ENCODE results near the gene C14orf132.

C14orf132 gene

DNA sequence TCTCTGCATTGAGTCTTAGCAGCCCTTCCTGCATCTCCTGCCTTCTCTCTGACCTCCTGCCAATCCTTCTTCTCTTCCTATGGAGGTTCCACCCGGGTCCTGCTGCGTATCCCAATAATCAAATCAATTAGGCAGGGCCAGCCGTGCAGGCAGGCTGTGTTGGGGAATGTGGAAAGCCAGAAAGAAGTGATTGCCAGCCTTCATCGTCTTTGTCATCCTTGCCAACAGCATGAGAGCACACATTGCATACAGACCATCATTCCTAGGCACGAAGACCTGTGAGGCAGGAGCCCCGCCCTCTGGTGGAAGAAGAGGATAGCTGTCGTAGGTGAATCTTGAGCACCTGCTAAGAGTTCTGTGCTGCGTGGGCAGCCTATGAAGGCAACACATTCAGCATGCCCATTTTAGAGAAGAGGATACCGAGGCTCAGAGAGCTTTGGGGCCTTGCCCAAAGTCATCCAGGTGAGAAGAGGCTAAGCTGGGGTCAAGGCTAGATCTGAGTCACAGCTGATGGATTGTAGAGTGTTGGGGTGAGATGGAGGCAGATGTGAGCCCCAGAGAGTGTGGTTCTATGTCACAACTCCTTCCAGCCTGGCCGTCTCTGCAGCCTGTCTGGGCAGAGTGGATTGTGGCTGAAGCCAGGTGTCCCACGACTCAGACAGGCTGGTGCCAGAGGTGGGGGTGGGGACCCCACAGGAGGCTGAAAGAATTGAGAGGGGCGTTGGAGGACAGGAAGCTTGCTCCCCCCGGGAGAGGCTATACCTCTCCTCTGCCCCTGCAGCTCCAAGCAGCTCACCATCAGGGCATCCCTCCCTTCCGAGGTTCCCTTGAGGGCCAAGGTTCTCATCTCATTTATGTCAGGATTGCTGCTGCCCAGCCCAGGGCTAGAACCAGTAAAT is 12.7 kb downstream of the C14orf132 start:
- H3K27ac ChIP-seq (ENCODE audit: low read depth, low read length) = no peak overlapping the region
- H3K18ac ChIP-seq (ENCODE audit: low read length) = no peak overlapping the region
- no peaks in the 10 kb centered on the region for H3K36me3 ChIP-seq (ENCODE audit: control insufficient read depth, insufficient read depth, low read length)
- H3K23ac ChIP-seq (ENCODE audit: low read length) = no peak overlapping the region
- no peak overlapping the region for H4K5ac ChIP-seq (ENCODE audit: low read length)
- no peak overlapping the region for H3K4ac ChIP-seq (ENCODE audit: low read depth, low read length)
- H2BK120ac ChIP-seq (ENCODE audit: low read depth, low read length) = no peak overlapping the region
- no peak overlapping the region for H2BK15ac ChIP-seq (replicated peaks; ENCODE audit: low read depth)
- H3K9ac ChIP-seq (ENCODE audit: low read length) = no peak overlapping the region
- H3K56ac ChIP-seq (ENCODE audit: low read length) = no peak overlapping the region
- H3K27me3 ChIP-seq (ENCODE audit: insufficient read depth, low read length, poor library complexity) = no peaks in the 10 kb centered on the region
- H3K79me2 ChIP-seq (ENCODE audit: control insufficient read depth, insufficient read depth, low read length) = peaks cover 4% of the 10 kb centered on the region
- peaks cover 8% of the 10 kb centered on the region for H3K79me1 ChIP-seq (ENCODE audit: low read length)
- H3K4me2 ChIP-seq (ENCODE audit: low read length) = no peak overlapping the region
- no peak overlapping the region for H2AK5ac ChIP-seq (ENCODE audit: low read length)
- no peak overlapping the region for H4K8ac ChIP-seq (ENCODE audit: low read depth, low read length)
- no CpG with 5 or more reads among the region's 14 CpGs for WGBS (ENCODE audit: extremely low coverage, insufficient coverage, low lambda C conversion rate)
- no peak overlapping the region for H2BK5ac ChIP-seq (ENCODE audit: low read length)
- DNase-seq = peak; percentile 73
- no peak overlapping the region for H3K4me3 ChIP-seq (ENCODE audit: low read length)
- no peaks in the 10 kb centered on the region for H3K4me1 ChIP-seq (ENCODE audit: control insufficient read depth, low read depth, low read length)

GRCh38 chr14:96052541-96053247 is 13.5 kb downstream of the C14orf132 start:
- H2BK120ac ChIP-seq (ENCODE audit: low read depth, low read length) = no peak overlapping the region
- no peak overlapping the region for H3K27ac ChIP-seq (ENCODE audit: low read depth, low read length)
- WGBS (ENCODE audit: extremely low coverage, insufficient coverage, low lambda C conversion rate) = no CpG with 5 or more reads among the region's 10 CpGs
- no peaks in the 10 kb centered on the region for H3K27me3 ChIP-seq (ENCODE audit: insufficient read depth, low read length, poor library complexity)
- no peak overlapping the region for H2BK15ac ChIP-seq (replicated peaks; ENCODE audit: low read depth)
- H3K36me3 ChIP-seq (ENCODE audit: control insufficient read depth, insufficient read depth, low read length) = no peaks in the 10 kb centered on the region
- no peak overlapping the region for H3K4me2 ChIP-seq (ENCODE audit: low read length)
- no peaks in the 10 kb centered on the region for H3K4me1 ChIP-seq (ENCODE audit: control insufficient read depth, low read depth, low read length)
- no peak overlapping the region for H3K18ac ChIP-seq (ENCODE audit: low read length)
- no peak for DNase-seq
- no peak overlapping the region for H3K9ac ChIP-seq (ENCODE audit: low read length)
- H4K8ac ChIP-seq (ENCODE audit: low read depth, low read length) = no peak overlapping the region
- H3K4me3 ChIP-seq (ENCODE audit: low read length) = no peak overlapping the region
- no peak overlapping the region for H2BK5ac ChIP-seq (ENCODE audit: low read length)
- peaks cover 2% of the 10 kb centered on the region for H3K79me2 ChIP-seq (ENCODE audit: control insufficient read depth, insufficient read depth, low read length)
- H3K23ac ChIP-seq (ENCODE audit: low read length) = no peak overlapping the region
- peaks cover 6% of the 10 kb centered on the region for H3K79me1 ChIP-seq (ENCODE audit: low read length)
- H3K4ac ChIP-seq (ENCODE audit: low read depth, low read length) = no peak overlapping the region
- no peak overlapping the region for H2AK5ac ChIP-seq (ENCODE audit: low read length)
- no peak overlapping the region for H4K5ac ChIP-seq (ENCODE audit: low read length)
- no peak overlapping the region for H3K56ac ChIP-seq (ENCODE audit: low read length)

GRCh38 chr14:96053248-96053599 is 14.1 kb downstream of the C14orf132 start:
- Histone ChIP-seq H3K79me1 (ENCODE audit: low read length) (peaks cover 6% of the 10 kb centered on the region), H3K56ac (ENCODE audit: low read length) (no peak overlapping the region), H3K18ac (ENCODE audit: low read length) (no peak overlapping the region), H3K4me1 (ENCODE audit: control insufficient read depth, low read depth, low read length) (no peaks in the 10 kb centered on the region), H2BK120ac (ENCODE audit: low read depth, low read length) (no peak overlapping the region), H3K36me3 (ENCODE audit: control insufficient read depth, insufficient read depth, low read length) (no peaks in the 10 kb centered on the region), H3K9ac (ENCODE audit: low read length) (no peak overlapping the region), H3K4me2 (ENCODE audit: low read length) (no peak overlapping the region), H3K4me3 (ENCODE audit: low read length) (no peak overlapping the region), H3K27me3 (ENCODE audit: insufficient read depth, low read length, poor library complexity) (no peaks in the 10 kb centered on the region), H2BK15ac (replicated peaks; ENCODE audit: low read depth) (no peak overlapping the region), H3K23ac (ENCODE audit: low read length) (no peak overlapping the region), H4K8ac (ENCODE audit: low read depth, low read length) (no peak overlapping the region), H3K27ac (ENCODE audit: low read depth, low read length) (no peak overlapping the region), H2AK5ac (ENCODE audit: low read length) (no peak overlapping the region), H4K5ac (ENCODE audit: low read length) (no peak overlapping the region), H3K79me2 (ENCODE audit: control insufficient read depth, insufficient read depth, low read length) (peaks cover 2% of the 10 kb centered on the region), H2BK5ac (ENCODE audit: low read length) (no peak overlapping the region), H3K4ac (ENCODE audit: low read depth, low read length) (no peak overlapping the region)
- WGBS (ENCODE audit: extremely low coverage, insufficient coverage, low lambda C conversion rate) = no CpG with 5 or more reads among the region's 5 CpGs
- no peak for DNase-seq

GRCh38 chr14:96053600-96054381 is 14.6 kb downstream of the C14orf132 start:
- no peak overlapping the region for H2AK5ac ChIP-seq (ENCODE audit: low read length)
- no peak overlapping the region for H4K5ac ChIP-seq (ENCODE audit: low read length)
- WGBS (ENCODE audit: extremely low coverage, insufficient coverage, low lambda C conversion rate) = no CpG with 5 or more reads among the region's 13 CpGs
- H3K4ac ChIP-seq (ENCODE audit: low read depth, low read length) = no peak overlapping the region
- no peak overlapping the region for H3K56ac ChIP-seq (ENCODE audit: low read length)
- no peaks in the 10 kb centered on the region for H3K27me3 ChIP-seq (ENCODE audit: insufficient read depth, low read length, poor library complexity)
- H2BK120ac ChIP-seq (ENCODE audit: low read depth, low read length) = no peak overlapping the region
- no peaks in the 10 kb centered on the region for H3K4me1 ChIP-seq (ENCODE audit: control insufficient read depth, low read depth, low read length)
- no peak overlapping the region for H3K27ac ChIP-seq (ENCODE audit: low read depth, low read length)
- no peak overlapping the region for H3K23ac ChIP-seq (ENCODE audit: low read length)
- H3K79me2 ChIP-seq (ENCODE audit: control insufficient read depth, insufficient read depth, low read length) = peaks cover 2% of the 10 kb centered on the region
- H3K79me1 ChIP-seq (ENCODE audit: low read length) = peaks cover 6% of the 10 kb centered on the region
- H2BK15ac ChIP-seq (replicated peaks; ENCODE audit: low read depth) = no peak overlapping the region
- H3K4me3 ChIP-seq (ENCODE audit: low read length) = no peak overlapping the region
- peak; percentile 18 for DNase-seq
- H3K4me2 ChIP-seq (ENCODE audit: low read length) = no peak overlapping the region
- H3K18ac ChIP-seq (ENCODE audit: low read length) = no peak overlapping the region
- no peak overlapping the region for H4K8ac ChIP-seq (ENCODE audit: low read depth, low read length)
- no peak overlapping the region for H3K9ac ChIP-seq (ENCODE audit: low read length)
- H3K36me3 ChIP-seq (ENCODE audit: control insufficient read depth, insufficient read depth, low read length) = no peaks in the 10 kb centered on the region
- no peak overlapping the region for H2BK5ac ChIP-seq (ENCODE audit: low read length)

GRCh38 chr14:96054661-96055060 is 15.5 kb downstream of the C14orf132 start:
- H3K4me1 ChIP-seq (ENCODE audit: control insufficient read depth, low read depth, low read length) = no peaks in the 10 kb centered on the region
- no peaks in the 10 kb centered on the region for H3K36me3 ChIP-seq (ENCODE audit: control insufficient read depth, insufficient read depth, low read length)
- peaks cover 2% of the 10 kb centered on the region for H3K79me2 ChIP-seq (ENCODE audit: control insufficient read depth, insufficient read depth, low read length)
- no peak overlapping the region for H3K18ac ChIP-seq (ENCODE audit: low read length)
- no peak overlapping the region for H3K4me2 ChIP-seq (ENCODE audit: low read length)
- H3K9ac ChIP-seq (ENCODE audit: low read length) = no peak overlapping the region
- no peak overlapping the region for H3K4ac ChIP-seq (ENCODE audit: low read depth, low read length)
- no peak overlapping the region for H2BK5ac ChIP-seq (ENCODE audit: low read length)
- H3K23ac ChIP-seq (ENCODE audit: low read length) = no peak overlapping the region
- no peaks in the 10 kb centered on the region for H3K27me3 ChIP-seq (ENCODE audit: insufficient read depth, low read length, poor library complexity)
- no peak overlapping the region for H4K8ac ChIP-seq (ENCODE audit: low read depth, low read length)
- no peak overlapping the region for H3K4me3 ChIP-seq (ENCODE audit: low read length)
- no peak overlapping the region for H4K5ac ChIP-seq (ENCODE audit: low read length)
- WGBS (ENCODE audit: extremely low coverage, insufficient coverage, low lambda C conversion rate) = no CpG with 5 or more reads among the region's 2 CpGs
- peak overlapping the region; percentile 3 for H3K56ac ChIP-seq (ENCODE audit: low read length)
- no peak overlapping the region for H2BK15ac ChIP-seq (replicated peaks; ENCODE audit: low read depth)
- no peak overlapping the region for H2BK120ac ChIP-seq (ENCODE audit: low read depth, low read length)
- no peak overlapping the region for H2AK5ac ChIP-seq (ENCODE audit: low read length)
- peaks cover 6% of the 10 kb centered on the region for H3K79me1 ChIP-seq (ENCODE audit: low read length)
- DNase-seq = no peak
- no peak overlapping the region for H3K27ac ChIP-seq (ENCODE audit: low read depth, low read length)

All from mesendoderm (in vitro differentiated cells).